Left ventricle myocardium superior (tissue), 1 donor: ENCODE data around the gene IKZF1. TPM values are rescaled to one million over a fixed set of nuclear protein-coding genes. Genes with fewer than 3 reads are reported as not detected.

Experiments used
- ATAC-seq: fragments of 200-7000 bp; cut with Tn5 transposase; one replicate; pipeline ENCODE4 v1.9.1; 2020; ENCODE audit warnings: mild to moderate bottlenecking, moderate library complexity
- DNase-seq: peaks from one replicate; pipeline ENCODE4 v3.0.0-alpha.2; 2020
- intact Hi-C: fragments of 100-400 bp; cut with micrococcal nuclease; formaldehyde crosslinking; loops from one replicate; pipeline ENCODE4 v1.11.0; 2022
- total RNA-seq: library from RNA; stranded (reverse); fragmentation: NEBNext Ultra II Directional; extraction: Animal tissue kit (Norgen Biotek cat#: 25700); gene quantifications from one replicate; pipeline ENCODE4 v1.2.1, GENCODE V29; 2021
- donor health status: DM: no; HTN: yes; CAD: no; lungs with severe emphysema.

Gene IKZF1
- total RNA-seq, 1 donor from 2014 or later: 3.7 TPM

- DNase-seq (no peak), ATAC-seq (no peak)
- intact Hi-C loops: no loop called here
These were observed 1.3 kb downstream of the IKZF1 start for GRCh38 chr7:50305583-50306493.

- intact Hi-C loops: no loop called here
- no peak for ATAC-seq
- DNase-seq: no peak
These were observed 2.2 kb downstream of the IKZF1 start for GRCh38 chr7:50306494-50307367.

GRCh38 chr7:50307368-50308032, 3.0 kb downstream of the IKZF1 start:
- intact Hi-C loops: no loop called here
- no peak for ATAC-seq
- DNase-seq: no peak

- no peak for DNase-seq
- intact Hi-C loops: no loop called here
- no peak for ATAC-seq
These were observed 3.7 kb downstream of the IKZF1 start for GRCh38 chr7:50308203-50308531.

GRCh38 chr7:50308532-50309385, 4.2 kb downstream of the IKZF1 start:
- no peak for ATAC-seq

GRCh38 chr7:50309721-50310120, 5.2 kb downstream of the IKZF1 start:
- intact Hi-C loops: no loop called here
- DNase-seq: no peak
- no peak for ATAC-seq

More at GRCh38 chr7:50308532-50309385, 4.2 kb downstream of the IKZF1 start:
- intact Hi-C loops: no loop called here
- DNase-seq: no peak

GRCh38 chr7:50310361-50310760, 5.8 kb downstream of the IKZF1 start:
- DNase-seq (no peak), ATAC-seq (no peak)
- intact Hi-C loops: no loop called here

- intact Hi-C loops: no loop called here
- DNase-seq: no peak
- no peak for ATAC-seq
These were observed 6.4 kb downstream of the IKZF1 start for GRCh38 chr7:50310956-50311355.

- intact Hi-C loops: no loop called here
- DNase-seq: no peak
These were observed 8.0 kb downstream of the IKZF1 start for GRCh38 chr7:50312250-50313162.

GRCh38 chr7:50314836-50315592, 10.5 kb downstream of the IKZF1 start:
- intact Hi-C loops: no loop called here
- DNase-seq: no peak
- no peak for ATAC-seq

More at GRCh38 chr7:50312250-50313162, 8.0 kb downstream of the IKZF1 start:
- ATAC-seq: no peak

GRCh38 chr7:50315739-50316671, 11.5 kb downstream of the IKZF1 start:
- no peak for ATAC-seq
- no peak for DNase-seq
- intact Hi-C loops: no loop called here

- ATAC-seq: no peak
- intact Hi-C loops: no loop called here
- DNase-seq: no peak
These were observed 12.7 kb downstream of the IKZF1 start for GRCh38 chr7:50317221-50317678.

GRCh38 chr7:50317697-50318669, 13.5 kb downstream of the IKZF1 start:
- intact Hi-C loops: no loop called here
- ATAC-seq (no peak), DNase-seq (no peak)

- ATAC-seq: no peak
- intact Hi-C loops: no loop called here
These were observed 17.1 kb downstream of the IKZF1 start for GRCh38 chr7:50321487-50322067.

More at GRCh38 chr7:50321487-50322067, 17.1 kb downstream of the IKZF1 start:
- no peak for DNase-seq
